GM21447 (cell line): Measurements from ENCODE around the gene SNTB2.
"Not testable (repeated sequence)": the region's sequence is repeated elsewhere in the genome, so short reads cannot be mapped to it uniquely, and the experiment has no call there.

Experiments
- ATAC-seq: cut with Tn5 transposase; IDR thresholded peaks from one replicate; pipeline ENCODE4 v1.9.1; 2021; ENCODE audit not compliant: unreplicated experiment

SNTB2 gene

DNA sequence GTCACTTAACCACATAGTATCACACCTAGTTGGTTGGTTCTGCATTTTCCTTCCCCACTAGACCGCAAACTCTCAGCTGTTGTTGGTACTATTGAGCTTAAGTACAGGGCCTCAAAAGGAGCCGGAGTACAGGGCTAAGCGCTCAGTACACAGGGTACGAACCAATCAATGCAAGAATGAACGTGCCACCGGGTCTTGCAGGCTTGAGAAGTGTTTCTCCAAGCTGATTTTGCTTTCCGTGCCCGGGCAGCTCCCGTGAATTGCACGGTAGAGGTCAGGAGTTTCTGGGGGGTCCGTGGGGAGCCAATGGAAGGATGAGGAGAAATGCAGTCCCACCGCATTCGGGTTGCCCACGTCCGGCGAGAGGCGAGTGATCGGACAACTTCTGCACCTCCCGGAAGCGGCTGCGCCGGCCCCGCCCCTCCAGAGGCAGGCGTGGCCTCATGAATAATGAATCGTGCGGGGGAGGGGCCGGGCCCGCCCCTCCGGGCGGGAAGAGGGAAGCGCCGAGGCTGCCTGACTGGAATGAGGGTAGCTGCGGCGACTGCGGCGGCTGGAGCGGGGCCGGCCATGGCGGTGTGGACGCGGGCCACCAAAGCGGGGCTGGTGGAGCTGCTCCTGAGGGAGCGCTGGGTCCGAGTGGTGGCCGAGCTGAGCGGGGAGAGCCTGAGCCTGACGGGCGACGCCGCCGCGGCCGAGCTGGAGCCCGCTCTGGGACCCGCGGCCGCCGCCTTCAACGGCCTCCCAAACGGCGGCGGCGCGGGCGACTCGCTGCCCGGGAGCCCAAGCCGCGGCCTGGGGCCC is at the start of gene SNTB2:
SNTB2 (plus strand) TSS at position 523 of the 804 bp plus-strand sequence; CDS start at position 526, 3 bp downstream.
- peak; percentile 84 for ATAC-seq

DNA sequence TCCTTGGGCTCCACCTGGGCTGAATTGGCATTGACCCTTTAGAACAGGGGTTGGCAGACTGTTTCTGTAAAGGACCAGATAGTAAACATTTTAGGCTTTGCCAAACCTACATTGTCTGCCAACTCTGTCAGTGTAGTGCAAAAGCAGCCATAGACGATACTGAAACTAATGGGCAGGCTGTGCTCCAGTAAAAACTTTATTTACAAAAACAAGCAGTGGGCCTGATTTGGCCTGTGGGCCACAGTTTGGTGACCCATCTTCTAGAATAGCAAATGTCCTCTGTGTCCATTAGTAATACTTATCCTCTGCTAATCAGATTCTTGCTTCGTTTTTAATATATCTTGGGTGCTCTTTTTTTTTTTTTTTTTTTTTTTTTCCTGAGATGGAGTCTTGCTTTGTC is 48.4 kb upstream of the SNTB2 start:
- ATAC-seq, result no peak

DNA sequence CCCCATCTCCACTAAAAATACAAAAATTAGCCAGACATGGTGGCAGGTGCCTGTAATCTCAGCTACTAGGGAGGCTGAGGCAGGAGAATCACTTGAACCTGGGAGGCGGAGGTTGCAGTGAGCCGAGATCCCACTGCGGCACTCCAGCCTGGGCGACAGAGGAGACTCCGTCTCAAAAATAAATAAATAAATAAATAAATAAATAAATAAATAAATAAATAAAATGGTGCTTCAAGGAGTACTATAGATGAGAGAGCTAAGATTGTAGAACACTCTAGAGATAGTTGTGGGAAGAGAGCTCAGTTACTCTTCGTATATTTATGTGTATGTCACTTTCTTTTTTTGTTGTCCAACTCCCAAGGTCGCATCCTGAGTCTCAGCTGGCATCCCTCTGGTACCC is 47.5 kb upstream of the SNTB2 start:
- ATAC-seq, result not testable (repeated sequence)

DNA sequence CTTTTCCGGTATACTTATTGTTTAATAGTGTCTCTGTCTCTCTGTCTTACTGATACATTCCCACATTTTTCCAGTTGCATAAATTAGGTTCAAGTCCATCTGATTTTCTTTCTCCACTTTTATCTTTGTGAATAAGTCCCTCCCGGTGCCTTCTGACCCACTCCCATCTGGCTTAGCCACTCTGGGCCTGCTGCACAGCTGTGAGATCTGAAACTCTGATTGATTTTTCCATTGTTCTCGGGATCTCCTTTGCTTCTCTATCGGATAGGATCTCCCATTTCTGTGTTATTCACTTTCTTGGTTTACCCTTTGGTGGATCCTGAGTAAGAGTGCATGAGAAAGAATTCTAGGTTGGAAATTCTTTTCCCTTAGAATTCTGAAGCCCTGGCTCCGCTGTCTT is 46.0 kb upstream of the SNTB2 start:
- no peak for ATAC-seq

DNA sequence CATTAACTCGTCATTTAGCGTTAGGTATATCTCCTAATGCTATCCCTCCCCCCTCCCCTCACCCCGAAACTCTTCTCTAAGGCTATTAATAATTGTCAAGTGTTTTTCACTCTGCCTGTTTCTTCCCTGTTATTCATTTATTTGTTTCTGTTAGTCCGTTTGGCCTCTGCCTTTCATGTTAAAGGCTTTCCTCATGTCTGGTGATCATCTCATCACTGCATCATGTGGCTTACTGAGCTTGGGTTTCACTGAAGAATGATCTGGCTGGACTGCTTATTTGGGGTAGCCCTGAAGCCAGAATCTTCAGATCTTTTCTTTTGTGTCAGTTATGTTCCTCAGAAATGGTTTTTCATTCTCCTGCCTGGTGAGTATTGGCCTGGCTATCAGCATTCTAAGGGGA is 45.0 kb upstream of the SNTB2 start:
- no peak for ATAC-seq

DNA sequence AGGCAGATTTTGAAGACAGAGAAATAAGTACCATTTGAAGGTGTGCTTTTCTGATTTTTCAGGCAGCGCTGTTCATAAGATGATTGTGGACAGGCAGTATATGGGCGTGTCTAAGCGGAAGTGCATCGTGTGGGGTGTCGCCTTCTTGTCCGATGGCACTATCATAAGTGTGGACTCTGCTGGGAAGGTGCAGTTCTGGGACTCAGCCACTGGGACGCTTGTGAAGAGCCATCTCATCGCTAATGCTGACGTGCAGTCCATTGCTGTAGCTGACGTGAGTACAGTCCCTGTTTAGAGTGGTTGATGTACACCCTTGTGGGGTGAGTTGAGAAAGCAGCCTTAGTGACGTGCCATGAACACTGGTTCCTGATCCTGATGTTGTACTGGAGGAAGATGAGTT is 43.8 kb upstream of the SNTB2 start:
- ATAC-seq, result no peak

DNA sequence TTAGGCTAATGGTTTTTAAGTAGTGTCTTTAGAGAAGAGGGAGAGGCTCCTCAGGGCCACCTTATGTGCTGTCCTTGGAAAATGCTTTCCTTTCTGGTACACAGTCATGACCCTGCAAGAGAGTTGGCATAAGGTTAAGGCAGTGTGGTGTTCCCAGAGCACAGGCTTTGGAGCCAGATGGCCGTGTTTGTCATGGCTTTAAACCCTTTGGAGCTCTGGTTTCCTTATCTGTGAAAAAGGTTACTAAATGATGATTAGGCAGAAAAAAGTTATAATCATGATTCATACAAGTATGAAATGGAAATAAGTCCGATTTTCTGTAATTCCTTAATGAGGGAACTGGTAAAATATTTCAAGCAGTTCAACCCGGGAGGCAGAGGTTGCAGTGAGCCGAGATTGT is 41.3 kb upstream of the SNTB2 start:
- no peak for ATAC-seq

DNA sequence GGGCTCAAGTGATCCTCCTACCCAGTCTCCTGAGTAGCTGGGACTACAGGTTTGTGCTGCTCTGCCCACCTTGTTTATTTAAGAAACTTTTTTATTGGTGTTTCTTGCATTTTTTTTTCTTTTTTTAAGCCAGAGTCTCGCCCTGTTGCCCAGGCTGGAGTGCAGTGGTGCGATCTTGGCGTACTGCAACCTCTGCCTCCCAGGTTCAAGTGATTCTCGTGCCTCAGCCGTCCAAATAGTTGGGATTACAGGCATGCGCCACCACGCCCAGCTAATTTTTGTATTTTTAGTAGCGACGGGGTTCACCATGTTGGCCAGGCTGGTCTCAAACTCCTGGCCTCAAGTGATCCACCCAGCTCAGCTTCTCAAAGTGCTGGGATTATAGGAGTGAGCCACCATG is 37.3 kb upstream of the SNTB2 start:
- ATAC-seq, result not testable (repeated sequence)

DNA sequence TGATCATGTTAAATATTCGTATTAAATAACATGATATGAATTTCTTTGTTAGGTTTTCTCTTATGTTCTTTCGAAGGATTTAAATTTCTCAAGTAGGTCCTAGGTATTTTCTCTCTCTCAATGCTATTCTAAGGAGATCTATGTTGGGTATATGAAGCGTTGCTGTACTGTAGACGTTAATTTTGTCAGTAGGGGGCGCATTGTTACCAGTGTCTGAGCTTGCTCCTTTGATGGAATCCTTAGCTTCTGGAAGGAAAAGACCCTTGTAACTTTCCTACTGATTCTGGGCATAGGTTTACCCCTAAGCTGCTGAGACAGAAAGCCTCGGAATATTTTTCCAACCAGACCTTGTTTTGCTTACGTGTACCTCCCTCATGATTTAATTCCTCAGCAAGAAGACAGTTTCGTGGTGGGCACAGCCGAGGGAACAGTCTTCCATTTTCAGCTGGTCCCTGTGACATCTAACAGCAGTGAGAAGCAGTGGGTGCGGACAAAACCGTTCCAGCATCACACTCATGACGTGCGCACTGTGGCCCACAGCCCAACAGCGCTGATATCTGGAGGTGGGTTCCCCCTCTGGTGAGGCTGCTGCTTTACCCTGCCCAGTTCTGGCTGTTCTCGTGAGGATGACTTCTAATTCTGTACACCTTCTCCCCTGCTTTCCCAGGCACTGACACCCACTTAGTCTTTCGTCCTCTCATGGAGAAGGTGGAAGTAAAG is 36.7 kb upstream of the SNTB2 start:
- ATAC-seq, result peak; percentile 53

DNA sequence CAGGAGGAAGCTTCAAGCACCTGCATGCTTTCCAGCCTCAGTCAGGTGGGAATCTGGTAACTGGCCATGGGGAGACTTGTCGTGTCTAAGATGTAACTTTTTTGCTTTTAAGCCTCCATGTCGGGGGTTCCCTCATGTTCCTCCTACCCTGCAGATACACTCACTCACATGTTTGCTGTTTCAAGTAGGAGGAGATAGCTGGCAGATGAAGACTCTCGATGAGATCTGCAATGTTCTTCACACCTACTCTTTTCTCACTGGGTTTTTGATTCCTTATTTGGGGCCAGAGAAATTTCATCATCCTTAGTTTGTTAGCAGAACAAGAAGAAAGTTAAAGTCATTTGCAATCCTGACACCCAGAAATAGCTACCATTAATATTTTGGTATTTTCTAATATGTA is 29.8 kb upstream of the SNTB2 start:
- ATAC-seq, result no peak

DNA sequence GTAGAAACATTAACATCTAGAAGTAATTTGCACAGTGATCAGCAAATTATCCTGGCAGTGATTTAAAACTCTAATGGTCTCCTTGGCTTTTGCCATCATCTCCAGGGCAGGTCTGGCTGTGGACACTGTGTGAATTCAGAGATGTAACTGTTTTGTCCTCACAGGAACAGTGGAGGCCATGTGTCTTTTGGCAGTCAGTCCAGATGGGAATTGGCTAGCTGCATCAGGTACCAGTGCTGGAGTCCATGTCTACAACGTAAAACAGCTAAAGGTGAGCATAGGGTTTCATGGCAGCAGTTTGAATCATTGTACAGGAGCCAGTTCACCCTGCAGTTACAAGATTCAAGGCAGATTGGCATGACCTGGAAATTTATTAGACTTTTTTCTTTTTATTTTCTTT is 26.8 kb upstream of the SNTB2 start:
- ATAC-seq, result no peak

DNA sequence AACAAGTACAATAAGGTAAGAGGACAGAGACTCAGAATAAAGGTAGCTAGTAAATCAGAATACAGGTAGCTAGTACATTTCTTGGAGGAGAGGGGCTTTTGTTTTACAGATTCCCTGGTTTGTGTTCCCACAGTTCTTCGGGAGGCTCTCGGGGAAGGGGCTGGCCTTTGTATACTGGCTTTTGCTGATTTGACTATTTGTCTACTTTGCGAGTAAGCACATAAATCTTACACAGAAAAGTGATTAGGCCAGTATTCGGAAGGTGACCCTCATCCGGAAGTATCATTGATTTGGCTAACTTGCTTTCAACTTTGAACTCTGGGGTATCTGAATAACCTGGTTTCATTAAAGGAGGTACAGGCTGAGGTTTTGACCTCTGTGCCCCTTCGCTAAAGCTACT is 21.4 kb upstream of the SNTB2 start:
- ATAC-seq, result no peak

DNA sequence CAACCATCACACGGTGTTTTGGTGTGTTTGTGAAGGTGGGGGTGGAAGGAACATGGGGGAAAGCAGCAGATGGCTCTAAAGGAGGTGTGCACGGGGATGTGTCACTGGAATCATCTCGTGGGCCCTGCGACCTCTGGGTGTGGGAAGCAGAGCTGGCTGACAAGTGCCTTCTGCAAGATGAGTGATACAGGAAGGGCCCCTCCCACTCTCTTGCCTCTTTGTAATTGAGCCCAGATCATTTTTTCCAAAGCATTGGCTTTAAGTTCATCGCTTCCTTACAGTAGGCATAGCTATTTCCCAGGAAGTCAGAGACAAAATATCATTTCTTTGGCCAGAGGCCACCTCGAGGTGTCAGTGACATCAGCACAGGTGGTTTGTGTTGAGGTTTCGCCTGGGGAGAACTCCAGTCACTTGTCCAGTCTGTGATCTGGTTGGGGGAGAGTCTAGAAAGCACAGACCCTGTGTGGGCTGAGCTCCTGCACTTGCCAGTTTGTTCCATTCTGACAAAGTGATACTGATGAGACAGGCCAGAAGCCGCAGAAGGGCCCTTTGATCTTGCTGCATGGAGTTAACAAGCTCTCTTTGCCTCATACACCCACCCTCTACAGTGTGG is 20.6 kb upstream of the SNTB2 start:
- no peak for ATAC-seq

DNA sequence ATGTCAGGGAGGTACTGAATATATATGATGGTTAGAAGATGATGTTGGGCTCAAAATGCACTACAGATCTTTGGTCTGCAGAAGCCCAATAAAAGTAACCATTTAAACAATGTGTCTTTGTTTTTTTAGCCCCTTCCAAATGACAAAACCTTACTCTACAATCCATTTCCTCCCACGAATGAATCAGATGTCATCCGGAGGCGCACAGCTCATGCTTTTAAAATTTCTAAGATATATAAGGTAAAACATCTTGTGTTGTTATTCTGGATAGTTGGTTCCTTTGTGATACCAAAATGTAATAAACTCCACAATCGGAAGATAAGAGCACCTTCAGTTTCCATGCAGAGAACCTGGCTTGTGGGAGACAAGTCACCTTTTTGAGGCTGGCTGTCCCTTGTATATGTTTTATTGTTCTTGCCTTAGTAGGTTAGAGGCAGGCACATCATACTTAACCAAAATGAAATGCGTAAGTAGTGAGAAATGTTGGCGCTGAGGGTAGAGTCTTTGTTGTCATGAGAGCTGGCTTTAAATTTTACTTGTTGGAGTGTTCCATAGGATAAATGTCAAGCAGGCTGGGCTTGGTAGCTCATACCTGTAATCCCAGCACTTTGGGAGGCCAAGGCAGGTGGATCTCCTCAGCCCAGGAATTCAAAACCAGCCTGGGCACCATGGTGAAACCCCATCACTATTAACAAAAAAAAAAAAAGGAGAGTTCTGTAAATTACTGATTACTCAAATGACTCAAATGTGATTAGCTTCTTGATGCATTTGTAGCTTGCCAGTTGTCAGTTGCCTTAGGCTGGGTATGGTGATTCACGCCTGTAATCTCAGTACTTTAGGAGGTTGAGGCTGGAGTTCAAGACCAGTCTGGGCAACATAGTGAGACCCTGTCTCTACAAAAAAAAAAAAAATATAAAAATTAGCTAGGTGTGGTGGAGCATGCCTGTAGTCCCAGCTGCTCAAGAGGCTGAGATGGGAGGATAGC is 19.7 kb upstream of the SNTB2 start:
- ATAC-seq, result no peak

DNA sequence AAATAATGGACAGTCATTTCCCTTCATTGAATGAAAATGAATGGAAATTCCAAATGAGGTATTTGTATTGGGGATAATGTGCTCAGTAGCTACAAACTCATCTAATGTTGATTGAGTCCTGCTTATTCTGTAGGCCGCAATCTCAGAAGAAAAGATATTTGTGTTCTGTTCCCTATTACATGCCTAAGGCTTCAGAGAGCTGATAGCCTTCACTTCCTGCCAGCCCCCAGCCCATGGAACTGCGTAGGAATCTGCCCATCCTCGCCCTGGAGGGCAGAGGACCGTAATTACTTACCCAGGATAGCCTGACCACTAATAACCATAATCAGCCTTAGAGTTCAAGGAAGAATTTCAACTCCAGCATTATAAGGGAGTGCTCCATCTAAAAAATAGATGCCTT is 17.9 kb upstream of the SNTB2 start:
- no peak for ATAC-seq

DNA sequence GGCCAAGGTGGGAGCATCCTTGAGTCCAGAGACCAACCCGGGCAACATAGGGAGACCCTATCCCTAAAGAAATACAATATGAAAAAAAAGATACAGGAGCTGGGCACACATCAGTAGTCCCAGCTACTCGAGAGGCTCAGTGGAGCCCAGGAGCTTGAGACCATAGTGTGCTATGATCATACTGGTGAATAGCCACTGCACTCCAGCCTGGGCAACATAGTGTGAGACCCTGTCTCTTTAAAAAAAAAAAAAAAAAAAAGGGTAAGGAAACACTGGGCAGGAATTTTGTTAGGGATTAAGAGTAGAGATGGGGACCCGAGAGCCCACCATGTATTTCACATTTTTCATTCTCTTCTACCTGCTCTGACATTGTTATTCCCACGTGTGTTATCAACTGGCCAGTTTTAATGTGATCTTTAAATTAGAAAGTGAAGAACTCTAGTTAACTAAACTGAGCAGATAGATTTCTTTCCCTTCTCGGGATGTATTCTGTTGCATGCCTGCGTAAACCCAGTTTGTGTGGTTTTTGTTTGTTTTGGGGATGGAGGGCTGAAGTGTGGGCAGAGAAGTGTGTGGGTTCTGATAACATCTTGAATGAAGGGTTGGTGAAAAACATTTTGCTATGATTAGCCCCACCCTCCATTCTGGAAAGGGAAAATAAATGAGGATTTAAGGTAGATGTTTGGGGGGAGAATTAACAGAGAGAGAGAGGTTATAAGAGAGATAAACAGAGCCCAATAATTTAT is 17.2 kb upstream of the SNTB2 start:
- ATAC-seq, result no peak

DNA sequence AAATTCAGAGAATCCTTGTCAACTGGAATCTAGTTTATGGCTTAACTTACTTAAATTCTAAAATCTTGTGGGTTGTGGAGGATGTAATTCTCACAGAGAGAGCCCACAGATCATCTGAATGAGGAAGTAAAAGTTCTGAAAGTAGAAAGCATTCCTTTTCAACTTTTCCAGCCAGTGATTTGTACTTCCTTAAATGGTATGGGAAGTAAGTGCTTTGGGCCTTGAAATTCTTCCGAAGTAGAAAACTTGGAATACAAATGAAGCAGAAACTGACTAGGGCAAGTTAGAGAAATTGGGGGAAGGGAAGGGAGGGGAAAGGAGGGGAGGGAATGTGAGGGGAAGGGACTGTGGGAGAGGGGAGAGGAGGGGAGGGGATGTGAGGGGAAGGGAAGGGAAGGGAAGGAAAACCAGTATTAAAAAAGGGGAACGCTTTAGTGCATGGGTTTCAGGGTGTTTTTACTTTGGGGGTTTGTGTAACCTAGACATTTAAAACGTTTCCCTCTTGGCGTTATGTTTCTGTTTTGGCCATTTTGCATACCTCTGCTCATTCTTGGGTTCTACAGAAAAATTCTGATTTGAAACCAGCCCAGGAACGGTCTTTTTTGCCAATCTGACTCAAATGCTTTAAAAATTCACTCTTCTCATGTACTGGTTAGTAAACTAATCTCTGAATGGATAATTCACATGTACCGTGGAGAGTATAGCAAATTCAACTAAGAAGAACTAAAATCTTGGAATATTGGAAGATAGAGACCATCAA is 15.5 kb upstream of the SNTB2 start:
- no peak for ATAC-seq

DNA sequence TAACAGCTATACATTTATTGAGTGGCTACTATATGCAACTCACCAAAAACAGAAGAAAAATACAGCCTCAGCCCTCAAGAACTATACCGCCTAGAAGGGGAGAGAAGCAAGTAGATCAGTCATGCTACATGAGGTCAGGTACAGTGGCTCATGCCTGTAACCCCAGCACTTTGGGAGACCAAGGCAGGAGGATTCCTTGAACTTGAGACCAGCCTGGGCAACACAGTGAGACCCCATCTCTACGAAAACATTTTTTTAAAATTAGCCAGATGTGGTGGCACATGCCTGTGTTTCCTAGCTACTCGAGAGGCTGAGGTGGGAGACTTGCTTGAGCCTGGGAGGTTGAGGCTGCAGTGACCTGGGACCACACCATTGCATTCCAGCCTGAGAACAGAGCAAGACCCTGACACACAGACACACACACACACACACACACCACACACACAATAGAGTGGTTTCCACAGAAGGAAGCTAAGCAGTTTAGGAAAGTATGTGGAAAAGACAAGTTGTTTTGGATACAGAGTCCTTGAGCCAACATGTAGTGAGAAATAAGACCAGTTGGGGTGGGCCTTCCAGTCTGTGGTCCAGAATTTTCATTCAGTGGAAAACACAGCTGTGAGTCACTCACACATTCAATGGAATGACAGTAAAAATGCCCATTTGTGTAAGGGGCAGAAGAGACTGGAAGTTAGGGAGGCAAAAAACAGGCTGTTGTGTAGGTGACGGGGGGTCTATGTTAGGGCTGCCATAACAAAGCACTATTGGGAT is 10.7 kb upstream of the SNTB2 start:
- no peak for ATAC-seq
